Panc1 (cell line): ENCODE results near the gene IDUA. TPM values are rescaled to one million over a fixed set of nuclear protein-coding genes. Genes with fewer than 3 reads are reported as not detected.

Experiments
- ATAC-seq: fragments of 200-7000 bp; cut with Tn5 transposase; 2 replicates; pipeline ENCODE4 v1.9.1; 2020; ENCODE audit warnings: mild to moderate bottlenecking, moderate library complexity
- BruUV-seq: library from RNA; stranded (reverse); fragments of 400-500 nt; replicated peaks from 2 replicates; lab custom pipeline; 2021; lab: Mats Ljungman, UMichigan
- CTCF ChIA-PET: fragments of 300-600 bp; sonication (Branson Sonifier 250); formaldehyde crosslinking; loops from one replicate; lab custom pipeline; 2022; ENCODE audit warnings: antibody characterized with exemption; lab: Charles Lee
- POLR2A ChIA-PET: fragments of 300-600 bp; sonication (Branson Sonifier 250); formaldehyde crosslinking; loops from one replicate; lab custom pipeline; 2022; ENCODE audit warnings: antibody characterized with exemption; lab: Charles Lee
- DNase-seq: peaks from one replicate; pipeline ENCODE4 v3.0.0-alpha.2; 2010; ENCODE audit warnings: low read depth, low spot score
- H3K27ac ChIP-seq: 2 replicates; pipeline ENCODE4 v1.5.1; 2011; ENCODE audit warnings: mild to moderate bottlenecking, low read length, inconsistent platforms
- H3K27me3 ChIP-seq: fragments of 200-500 bp; sonication (Bioruptor generic); 2 replicates; pipeline ENCODE4 v1.6.0; 2014; ENCODE audit warnings: low read length, inconsistent platforms; ENCODE audit not compliant: control insufficient read depth, insufficient read depth
- H3K36me3 ChIP-seq: fragments of 200-500 bp; sonication (Bioruptor generic); 2 replicates; pipeline ENCODE4 v1.5.1; 2014; ENCODE audit warnings: inconsistent platforms, mild to moderate bottlenecking, low read length, moderate library complexity; ENCODE audit not compliant: control insufficient read depth, insufficient read depth
- H3K4me1 ChIP-seq: 2 replicates; pipeline ENCODE4 v1.5.1; 2011; ENCODE audit warnings: inconsistent platforms, mild to moderate bottlenecking, low read length, moderate library complexity; ENCODE audit not compliant: control insufficient read depth, insufficient read depth
- H3K4me3 ChIP-seq, 2 experiments: 2 replicates each; pipeline ENCODE4 v1.5.1; 2011 to 2012; ENCODE audit warnings: low read depth in 2 of 2, low read length in 2 of 2, mild to moderate bottlenecking in 2 of 2, inconsistent platforms in 1 of 2, moderate library complexity in 1 of 2
- H3K9me3 ChIP-seq: fragments of 200-500 bp; sonication (Bioruptor generic); 2 replicates; pipeline ENCODE4 v1.5.1; 2014; ENCODE audit warnings: low read depth, mild to moderate bottlenecking, inconsistent platforms, low read length, moderate library complexity; ENCODE audit not compliant: control insufficient read depth, insufficient read depth
- CTCF ChIP-seq: fragments of 450-650 bp; IDR thresholded peaks from 2 replicates; pipeline ENCODE4 v1.5.1; 2017; ENCODE audit warnings: mild to moderate bottlenecking
- POLR2AphosphoS5 ChIP-seq: IDR thresholded peaks from 2 replicates; pipeline ENCODE4 v1.6.1; 2012; ENCODE audit warnings: mild to moderate bottlenecking, low read depth, low read length, moderate library complexity
- REST ChIP-seq, 2 experiments: IDR thresholded peaks; 2 replicates each; pipeline ENCODE4 v1.6.1; 2011 to 2012; ENCODE audit warnings: low read depth in 2 of 2, control low read depth in 1 of 2, low read length in 1 of 2, mild to moderate bottlenecking in 1 of 2, moderate library complexity in 1 of 2; ENCODE audit not compliant: insufficient read depth in 1 of 2
- SIN3A ChIP-seq: IDR thresholded peaks from 2 replicates; pipeline ENCODE4 v1.6.1; 2012; ENCODE audit warnings: low read depth, mild to moderate bottlenecking, low read length, moderate library complexity, borderline replicate concordance; ENCODE audit not compliant: insufficient read depth
- TCF7L2 ChIP-seq: IDR thresholded peaks from 2 replicates; pipeline ENCODE4 v1.6.1; 2011; ENCODE audit warnings: mild to moderate bottlenecking, low read depth, low read length, inconsistent platforms
- in situ Hi-C: cut with HindIII; loops from 2 replicates; pipeline ENCODE4 v1.10.0; 2016; ENCODE audit warnings: low sequenced_read_pairs, low pct_unique_long_range_greater_than_20kb
- intact Hi-C: fragments of 100-400 bp; cut with micrococcal nuclease; formaldehyde crosslinking; loops from one replicate; pipeline ENCODE4 v1.10.0; 2022; ENCODE audit not compliant: unreplicated experiment
- total RNA-seq: library from RNA; stranded (reverse); gene quantifications from one replicate; pipeline ENCODE4 v1.2.1, GENCODE V29; 2021; ENCODE audit not compliant: unreplicated experiment

The IDUA gene
- total RNA-seq, 1 experiment from 2014 or later: 30.6 TPM

- no TSS peak for BruUV-seq
- Histone ChIP-seq H3K9me3 (no peaks in the 10 kb centered on the region), H3K27ac (no peak overlapping the region), H3K27me3 (no peaks in the 10 kb centered on the region), H3K4me3 (no peak overlapping the region), H3K36me3 (no peaks in the 10 kb centered on the region), H3K4me1 (peaks cover 6% of the 10 kb centered on the region; the same call in 1 of the 2 replicates)
- TF ChIP-seq TCF7L2 (no peak), CTCF (no peak; the same call in 1 of the 2 replicates), REST (IDR thresholded peaks at IDR 0.05; ENCODE audit: insufficient read depth in 1 of 2, low read depth in 2 of 2, low read length in 1 of 2) (no peak), SIN3A (no peak), POLR2AphosphoS5 (no peak)
- in situ Hi-C loops: no loop called here
- intact Hi-C loops: no loop called here
- ChIA-PET POLR2A (no interaction called here), CTCF (no interaction called here)
- DNase-seq (no peak), ATAC-seq (no peak)
Measured at GRCh38 chr4:1015179-1015578, 28.3 kb downstream of the IDUA start.

GRCh38 chr4:1015746-1016145 lies 28.9 kb downstream of the IDUA start:
- no peak for DNase-seq
- TF ChIP-seq SIN3A: no peak
- TF ChIP-seq CTCF: no peak
- no peak for TF ChIP-seq REST (IDR thresholded peaks at IDR 0.05; ENCODE audit: insufficient read depth in 1 of 2, low read depth in 2 of 2, low read length in 1 of 2)
- TF ChIP-seq TCF7L2: no peak
- no peak for TF ChIP-seq POLR2AphosphoS5
- Histone ChIP-seq H3K27ac (no peak overlapping the region), H3K36me3 (no peaks in the 10 kb centered on the region), H3K4me3 (no peak overlapping the region), H3K27me3 (no peaks in the 10 kb centered on the region), H3K4me1 (peaks cover 6% of the 10 kb centered on the region; the same call in 1 of the 2 replicates), H3K9me3 (no peaks in the 10 kb centered on the region)
- BruUV-seq: no TSS peak
- ChIA-PET POLR2A (no interaction called here), CTCF (interaction anchor here (0.5 to 0.7 kb wide), 2 partner anchors 21 to 22 kb away, joined by 7 read pairs; no protein-coding TSS in a partner anchor)
- in situ Hi-C loops: no loop called here
- ATAC-seq: no peak
- intact Hi-C loops: no loop called here
